IMR-90 (cell line): ENCODE results near the gene SMO. TPM values are rescaled to one million over a fixed set of nuclear protein-coding genes. Genes with fewer than 3 reads are reported as not detected.

ENCODE experiments used
- ATAC-seq: fragments of 200-7000 bp; cut with Tn5 transposase; 2 replicates; pipeline ENCODE4 v1.9.1; 2020; ENCODE audit warnings: low read depth, mild to moderate bottlenecking, moderate library complexity
- BruUV-seq: library from RNA; stranded (reverse); fragments of 400-500 nt; replicated peaks from 2 replicates; lab custom pipeline; 2021; lab: Mats Ljungman, UMichigan
- CTCF ChIA-PET: fragments of 300-600 bp; formaldehyde crosslinking; extraction: SDS; loops from one replicate; lab custom pipeline; 2021; ENCODE audit warnings: antibody characterized with exemption; lab: Yijun Ruan, JAX
- POLR2A ChIA-PET: fragments of 300-600 bp; sonication (Branson Sonifier 250); formaldehyde crosslinking; loops from one replicate; lab custom pipeline; 2022; ENCODE audit warnings: antibody characterized with exemption; ENCODE audit not compliant: unreplicated experiment; lab: Charles Lee
- DNase-seq: peaks from one replicate; pipeline ENCODE4 v3.0.0; 2013
- H2AFZ ChIP-seq: replicated peaks from 2 replicates; pipeline ENCODE3; 2013; ENCODE audit warnings: low read length, mild to moderate bottlenecking; ENCODE audit not compliant: poor library complexity
- H2AK5ac ChIP-seq: 2 replicates; pipeline ENCODE4 v1.6.1; 2013; ENCODE audit warnings: low read depth, low read length, inconsistent platforms
- H2AK9ac ChIP-seq: replicated peaks from 2 replicates; pipeline ENCODE3; 2013; ENCODE audit warnings: mild to moderate bottlenecking, low read depth, low read length, moderate library complexity; ENCODE audit not compliant: poor library complexity
- H2BK120ac ChIP-seq: 2 replicates; pipeline ENCODE4 v1.6.1; 2013; ENCODE audit warnings: low read depth, low read length, inconsistent platforms
- H2BK15ac ChIP-seq: 3 replicates; pipeline ENCODE4 v1.6.1; 2013; ENCODE audit warnings: low read depth, low read length, inconsistent platforms
- H2BK20ac ChIP-seq: 2 replicates; pipeline ENCODE4 v1.6.1; 2013; ENCODE audit warnings: low read depth, mild to moderate bottlenecking, inconsistent platforms, low read length, moderate library complexity
- H2BK5ac ChIP-seq: 2 replicates; pipeline ENCODE4 v1.6.1; 2013; ENCODE audit warnings: mild to moderate bottlenecking, low read depth, low read length, inconsistent platforms; ENCODE audit not compliant: poor library complexity, severe bottlenecking
- H3K14ac ChIP-seq: replicated peaks from 2 replicates; pipeline ENCODE4 v1.6.1; 2013; ENCODE audit warnings: low read depth, low read length, inconsistent platforms
- H3K18ac ChIP-seq: 2 replicates; pipeline ENCODE4 v1.6.1; 2013; ENCODE audit warnings: low read depth, low read length, control low read depth
- H3K23ac ChIP-seq: 2 replicates; pipeline ENCODE4 v1.6.1; 2013; ENCODE audit warnings: low read depth, low read length, inconsistent platforms
- H3K27ac ChIP-seq: 2 replicates; pipeline ENCODE4 v1.5.1; 2013; ENCODE audit warnings: mild to moderate bottlenecking, control low read depth, low read length; ENCODE audit not compliant: insufficient read depth
- H3K27me3 ChIP-seq: 2 replicates; pipeline ENCODE4 v1.6.1; 2013; ENCODE audit warnings: low read length; ENCODE audit not compliant: control insufficient read depth, insufficient read depth
- H3K36me3 ChIP-seq: 2 replicates; pipeline ENCODE4 v1.6.1; 2013; ENCODE audit warnings: low read length, mixed read lengths; ENCODE audit not compliant: control insufficient read depth, insufficient read depth
- H3K4ac ChIP-seq: 2 replicates; pipeline ENCODE4 v1.6.1; 2013; ENCODE audit warnings: low read depth, low read length, inconsistent platforms
- H3K4me1 ChIP-seq: 2 replicates; pipeline ENCODE4 v1.6.1; 2013; ENCODE audit warnings: low read length, mixed read lengths; ENCODE audit not compliant: control insufficient read depth, insufficient read depth
- H3K4me2 ChIP-seq: 2 replicates; pipeline ENCODE4 v1.6.1; 2013; ENCODE audit warnings: low read depth, mild to moderate bottlenecking, control low read depth, low read length, moderate library complexity
- H3K4me3 ChIP-seq: 2 replicates; pipeline ENCODE4 v1.5.1; 2013; ENCODE audit warnings: low read depth, mild to moderate bottlenecking, control low read depth, low read length, moderate library complexity; ENCODE audit not compliant: insufficient read depth
- H3K56ac ChIP-seq: 2 replicates; pipeline ENCODE4 v1.6.1; 2013; ENCODE audit warnings: low read length, inconsistent platforms; ENCODE audit not compliant: insufficient read depth; ENCODE audit errors: extremely low read depth
- H3K79me1 ChIP-seq, 2 experiments: 2 replicates each; pipeline ENCODE4 v1.6.1; 2013; ENCODE audit warnings: low read length in 2 of 2, inconsistent platforms in 1 of 2, low read depth in 1 of 2
- H3K9ac ChIP-seq: 2 replicates; pipeline ENCODE4 v1.6.1; 2013; ENCODE audit warnings: low read depth, low read length, control low read depth
- H3K9me1 ChIP-seq: 2 replicates; pipeline ENCODE4 v1.6.1; 2013; ENCODE audit warnings: low read length, inconsistent platforms; ENCODE audit not compliant: insufficient read depth
- H3K9me3 ChIP-seq: 2 replicates; pipeline ENCODE4 v1.6.1; 2013; ENCODE audit warnings: low read length; ENCODE audit not compliant: control insufficient read depth, insufficient read depth
- H4K20me1 ChIP-seq: 2 replicates; pipeline ENCODE4 v1.6.1; 2013; ENCODE audit warnings: low read length, inconsistent platforms; ENCODE audit not compliant: insufficient read depth
- H4K5ac ChIP-seq: 2 replicates; pipeline ENCODE4 v1.6.1; 2013; ENCODE audit warnings: mild to moderate bottlenecking, low read depth, low read length, control low read depth
- H4K8ac ChIP-seq, 2 experiments: 2 replicates each; pipeline ENCODE4 v1.6.1; 2013; ENCODE audit warnings: low read depth in 2 of 2, low read length in 2 of 2, control low read depth in 1 of 2, inconsistent platforms in 1 of 2
- H4K91ac ChIP-seq: 2 replicates; pipeline ENCODE4 v1.6.1; 2013; ENCODE audit warnings: low read depth, low read length, inconsistent platforms; ENCODE audit not compliant: insufficient read depth
- BHLHE40 ChIP-seq: fragments of 150-350 bp; IDR thresholded peaks from 2 replicates; pipeline ENCODE4 v1.6.1; 2016; ENCODE audit warnings: mild to moderate bottlenecking, low read depth, low read length
- CEBPB ChIP-seq: IDR thresholded peaks from 2 replicates; pipeline ENCODE4 v1.6.1; 2012; ENCODE audit warnings: low read depth, low read length, improper control_type of control experiment
- CHD1 ChIP-seq: IDR thresholded peaks from 2 replicates; pipeline ENCODE4 v1.6.1; 2012; ENCODE audit warnings: low read depth, low read length, improper control_type of control experiment
- FOS ChIP-seq: fragments of 150-350 bp; IDR thresholded peaks from 2 replicates; pipeline ENCODE4 v1.6.1; 2016; ENCODE audit warnings: low read depth, low read length
- MAFK ChIP-seq: IDR thresholded peaks from 2 replicates; pipeline ENCODE4 v1.6.1; 2012; ENCODE audit warnings: low read depth, low read length, improper control_type of control experiment
- MAZ ChIP-seq: IDR thresholded peaks from 2 replicates; pipeline ENCODE4 v1.6.1; 2012; ENCODE audit warnings: low read depth, mild to moderate bottlenecking, low read length, improper control_type of control experiment, moderate library complexity, borderline replicate concordance
- MXI1 ChIP-seq: IDR thresholded peaks from 2 replicates; pipeline ENCODE4 v1.6.1; 2012; ENCODE audit warnings: low read depth, mild to moderate bottlenecking, low read length, moderate library complexity, borderline replicate concordance
- NFE2L2 ChIP-seq: fragments of 150-350 bp; IDR thresholded peaks from 2 replicates; pipeline ENCODE4 v1.6.1; 2016; ENCODE audit warnings: low read depth, mild to moderate bottlenecking, low read length
- POLR2A ChIP-seq: IDR thresholded peaks from 2 replicates; pipeline ENCODE4 v1.6.1; 2012; ENCODE audit warnings: mild to moderate bottlenecking, low read depth, low read length
- RAD21 ChIP-seq: IDR thresholded peaks from 2 replicates; pipeline ENCODE4 v1.6.1; 2012; ENCODE audit warnings: low read length, improper control_type of control experiment
- RCOR1 ChIP-seq: IDR thresholded peaks from 2 replicates; pipeline ENCODE4 v1.6.1; 2012; ENCODE audit warnings: mild to moderate bottlenecking, low read length, improper control_type of control experiment; ENCODE audit not compliant: insufficient replicate concordance
- RFX5 ChIP-seq: IDR thresholded peaks from 2 replicates; pipeline ENCODE4 v1.8.0; 2012; ENCODE audit warnings: low read depth, mild to moderate bottlenecking, low read length, moderate library complexity
- SMC3 ChIP-seq: fragments of 150-350 bp; IDR thresholded peaks from 2 replicates; pipeline ENCODE4 v1.6.1; 2016; ENCODE audit warnings: low read depth, mild to moderate bottlenecking, antibody characterized with exemption, low read length, moderate library complexity
- WGBS, 2 experiments: methylation state at CpG; one replicate each; pipeline versions ENCODE4 v1.1.5 to v1.1.7; 2013; ENCODE audit warnings: missing lambda C conversion rate in 2 of 2; ENCODE audit not compliant: insufficient read length in 1 of 2; ENCODE audit errors: extremely low coverage in 2 of 2; 5-methylcytosine and 5-hydroxymethylcytosine counted together
- dilution Hi-C: fragments of 300-500 bp; cut with HindIII; formaldehyde crosslinking; loops from one replicate; pipeline ENCODE4 v1.14.3; 2018; ENCODE audit warnings: low sequenced_read_pairs; ENCODE audit not compliant: unreplicated experiment
- in situ Hi-C: fragments of 300-500 bp; cut with MboI; formaldehyde crosslinking; loops from 3 replicates; pipeline ENCODE4 v1.14.3; 2019; ENCODE audit warnings: low sequenced_read_pairs, inconsistent platforms, mixed read lengths
- intact Hi-C: fragments of 100-400 bp; cut with micrococcal nuclease; formaldehyde crosslinking; loops from 2 replicates; pipeline ENCODE4 v1.10.0; 2022
- polyA plus RNA-seq, 3 experiments: library from polyadenylated mRNA; depleted of rRNA; stranded (reverse); fragments of >200 nt; gene quantifications; 2 replicates each; pipeline ENCODE4 v1.2.3, GENCODE V29; 2012; ENCODE audit warnings: low replicate concordance in 1 of 3
- total RNA-seq: library from RNA; depleted of rRNA; stranded (reverse); fragments of >200 nt; gene quantifications from 2 replicates; pipeline ENCODE4 v1.2.3, GENCODE V29; 2012
- TF ChIP-seq, protein P1 (sequence below): fragments of 150-350 bp; IDR thresholded peaks from 2 replicates; pipeline ENCODE4 v1.6.1; 2016; ENCODE audit warnings: low read depth, mild to moderate bottlenecking, low read length, moderate library complexity, borderline replicate concordance
- TF ChIP-seq, protein P2 (sequence below): fragments of 150-350 bp; IDR thresholded peaks from 2 replicates; pipeline ENCODE4 v1.6.1; 2017; ENCODE audit warnings: mild to moderate bottlenecking, antibody characterized with exemption, low read length, low read depth
- TF ChIP-seq, protein P3 (sequence below): conservative IDR thresholded peaks from 2 replicates; pipeline ENCODE4 v1.5.1; 2012; ENCODE audit warnings: mild to moderate bottlenecking, low read depth, low read length, improper control_type of control experiment

SMO gene
- total and polyA plus RNA-seq, 2 of the 4 experiments (the other 2 are of a cell fraction) = 18.5 to 24.7 TPM

DNA sequence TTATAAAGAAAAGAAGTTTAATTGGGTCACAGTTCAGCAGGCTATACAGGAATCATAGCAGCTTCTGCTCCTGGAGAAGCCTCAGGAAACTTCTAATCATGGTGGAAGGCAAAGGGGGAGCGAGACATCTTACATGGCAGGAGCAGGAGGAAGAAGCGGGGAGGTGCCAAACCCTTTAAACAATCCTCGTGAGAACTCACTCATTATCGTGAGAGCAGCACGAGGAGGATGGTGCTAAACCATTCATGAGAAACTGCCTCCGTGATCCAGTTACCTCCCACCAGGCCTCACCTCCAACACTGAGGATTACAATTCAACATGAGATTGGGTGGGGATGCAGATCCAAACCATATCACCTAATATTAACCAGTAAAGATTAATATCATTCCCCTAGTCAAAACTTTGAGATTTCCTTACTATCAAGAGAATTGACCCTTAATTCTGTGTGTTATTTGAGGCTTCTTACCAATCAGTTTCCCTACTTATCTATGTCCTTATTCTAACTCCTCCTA is 1.6 kb upstream of the SMO start:
- WGBS, 2 experiments = no CpG with 5 or more reads among the region's 6 CpGs
- no peak overlapping the region for H4K5ac ChIP-seq
- in situ Hi-C loops (no loop called here), dilution Hi-C loops (no loop called here), intact Hi-C loops (no loop called here)
- H3K9me3 ChIP-seq = no peaks in the 10 kb centered on the region
- H4K8ac ChIP-seq = no peak overlapping the region
- H3K27me3 ChIP-seq = peaks cover 11% of the 10 kb centered on the region
- H3K9me1 ChIP-seq = peaks cover 5% of the 10 kb centered on the region
- H4K91ac ChIP-seq = no peak overlapping the region
- no peak overlapping the region for H2AK9ac ChIP-seq
- H3K27ac ChIP-seq = no peak overlapping the region
- TF ChIP-seq MAFK = no peak
- no peak for TF ChIP-seq RAD21
- TF ChIP-seq, protein P1, sequence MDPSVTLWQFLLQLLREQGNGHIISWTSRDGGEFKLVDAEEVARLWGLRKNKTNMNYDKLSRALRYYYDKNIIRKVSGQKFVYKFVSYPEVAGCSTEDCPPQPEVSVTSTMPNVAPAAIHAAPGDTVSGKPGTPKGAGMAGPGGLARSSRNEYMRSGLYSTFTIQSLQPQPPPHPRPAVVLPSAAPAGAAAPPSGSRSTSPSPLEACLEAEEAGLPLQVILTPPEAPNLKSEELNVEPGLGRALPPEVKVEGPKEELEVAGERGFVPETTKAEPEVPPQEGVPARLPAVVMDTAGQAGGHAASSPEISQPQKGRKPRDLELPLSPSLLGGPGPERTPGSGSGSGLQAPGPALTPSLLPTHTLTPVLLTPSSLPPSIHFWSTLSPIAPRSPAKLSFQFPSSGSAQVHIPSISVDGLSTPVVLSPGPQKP = no peak
- no peak for TF ChIP-seq POLR2A
- TF ChIP-seq, protein P2, sequence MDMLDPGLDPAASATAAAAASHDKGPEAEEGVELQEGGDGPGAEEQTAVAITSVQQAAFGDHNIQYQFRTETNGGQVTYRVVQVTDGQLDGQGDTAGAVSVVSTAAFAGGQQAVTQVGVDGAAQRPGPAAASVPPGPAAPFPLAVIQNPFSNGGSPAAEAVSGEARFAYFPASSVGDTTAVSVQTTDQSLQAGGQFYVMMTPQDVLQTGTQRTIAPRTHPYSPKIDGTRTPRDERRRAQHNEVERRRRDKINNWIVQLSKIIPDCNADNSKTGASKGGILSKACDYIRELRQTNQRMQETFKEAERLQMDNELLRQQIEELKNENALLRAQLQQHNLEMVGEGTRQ = no peak
- TF ChIP-seq, protein P3, sequence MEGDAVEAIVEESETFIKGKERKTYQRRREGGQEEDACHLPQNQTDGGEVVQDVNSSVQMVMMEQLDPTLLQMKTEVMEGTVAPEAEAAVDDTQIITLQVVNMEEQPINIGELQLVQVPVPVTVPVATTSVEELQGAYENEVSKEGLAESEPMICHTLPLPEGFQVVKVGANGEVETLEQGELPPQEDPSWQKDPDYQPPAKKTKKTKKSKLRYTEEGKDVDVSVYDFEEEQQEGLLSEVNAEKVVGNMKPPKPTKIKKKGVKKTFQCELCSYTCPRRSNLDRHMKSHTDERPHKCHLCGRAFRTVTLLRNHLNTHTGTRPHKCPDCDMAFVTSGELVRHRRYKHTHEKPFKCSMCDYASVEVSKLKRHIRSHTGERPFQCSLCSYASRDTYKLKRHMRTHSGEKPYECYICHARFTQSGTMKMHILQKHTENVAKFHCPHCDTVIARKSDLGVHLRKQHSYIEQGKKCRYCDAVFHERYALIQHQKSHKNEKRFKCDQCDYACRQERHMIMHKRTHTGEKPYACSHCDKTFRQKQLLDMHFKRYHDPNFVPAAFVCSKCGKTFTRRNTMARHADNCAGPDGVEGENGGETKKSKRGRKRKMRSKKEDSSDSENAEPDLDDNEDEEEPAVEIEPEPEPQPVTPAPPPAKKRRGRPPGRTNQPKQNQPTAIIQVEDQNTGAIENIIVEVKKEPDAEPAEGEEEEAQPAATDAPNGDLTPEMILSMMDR = no peak
- no peak for TF ChIP-seq MAZ
- TF ChIP-seq FOS = no peak
- TF ChIP-seq BHLHE40 = no peak
- TF ChIP-seq CEBPB = no peak
- no peak for TF ChIP-seq NFE2L2
- no peak for TF ChIP-seq MXI1
- no peak for TF ChIP-seq SMC3
- TF ChIP-seq RFX5 = no peak
- no peak for TF ChIP-seq RCOR1
- TF ChIP-seq CHD1 = no peak
- H2BK20ac ChIP-seq = no peak overlapping the region
- CTCF ChIA-PET = no interaction called here
- H3K36me3 ChIP-seq = no peaks in the 10 kb centered on the region
- no peak overlapping the region for H3K4me2 ChIP-seq
- peaks cover 6% of the 10 kb centered on the region for H3K4me1 ChIP-seq
- no TSS peak for BruUV-seq
- H2BK15ac ChIP-seq = no peak overlapping the region
- no peak overlapping the region for H3K18ac ChIP-seq
- H2AFZ ChIP-seq = no peak overlapping the region
- peaks cover 22% of the 10 kb centered on the region for H4K20me1 ChIP-seq
- no peak overlapping the region for H3K4me3 ChIP-seq
- no peak overlapping the region for H3K4ac ChIP-seq
- DNase-seq (no peak), ATAC-seq (no peak)
- no peak overlapping the region for H2AK5ac ChIP-seq
- POLR2A ChIA-PET = no interaction called here
- H3K23ac ChIP-seq = no peak overlapping the region
- H2BK120ac ChIP-seq = no peak overlapping the region
- no peak overlapping the region for H3K9ac ChIP-seq
- H3K79me1 ChIP-seq = peaks cover 13 to 26% of the 10 kb centered on the region in 2 experiments; a peak in 3 of 4 replicates
- H3K14ac ChIP-seq = no peak overlapping the region
- no peak overlapping the region for H3K56ac ChIP-seq
- H2BK5ac ChIP-seq = no peak overlapping the region
